SIG-M5 (cell line): ENCODE results near the gene ZBTB49.
"Not testable (repeated sequence)": the region's sequence is repeated elsewhere in the genome, so short reads cannot be mapped to it uniquely, and the experiment has no call there.

ENCODE experiments used
- DNase-seq: peaks from one replicate; lab custom pipeline; 2025; lab: John Stamatoyannopoulos, UW

Gene ZBTB49

DNA sequence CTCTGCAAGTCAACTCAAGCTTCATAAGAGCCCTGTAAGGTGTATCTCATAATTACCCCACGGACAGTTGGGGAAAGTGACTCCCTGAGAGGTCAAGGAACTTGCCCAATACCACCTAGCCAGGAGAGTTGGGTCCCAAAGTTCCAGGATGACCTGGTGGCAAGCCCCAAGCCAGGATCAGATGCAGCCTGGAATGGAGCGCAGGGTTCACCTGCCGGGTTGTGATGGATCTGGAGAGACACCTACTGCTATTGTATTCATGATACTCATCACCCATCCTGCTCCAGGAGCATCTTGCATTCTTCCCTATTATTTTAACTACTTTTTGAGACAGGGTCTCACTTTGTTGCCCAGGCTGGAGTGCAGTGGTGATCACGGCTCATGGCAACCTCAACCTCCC lies 36.1 kb downstream of the ZBTB49 start:
- no peak for DNase-seq

DNA sequence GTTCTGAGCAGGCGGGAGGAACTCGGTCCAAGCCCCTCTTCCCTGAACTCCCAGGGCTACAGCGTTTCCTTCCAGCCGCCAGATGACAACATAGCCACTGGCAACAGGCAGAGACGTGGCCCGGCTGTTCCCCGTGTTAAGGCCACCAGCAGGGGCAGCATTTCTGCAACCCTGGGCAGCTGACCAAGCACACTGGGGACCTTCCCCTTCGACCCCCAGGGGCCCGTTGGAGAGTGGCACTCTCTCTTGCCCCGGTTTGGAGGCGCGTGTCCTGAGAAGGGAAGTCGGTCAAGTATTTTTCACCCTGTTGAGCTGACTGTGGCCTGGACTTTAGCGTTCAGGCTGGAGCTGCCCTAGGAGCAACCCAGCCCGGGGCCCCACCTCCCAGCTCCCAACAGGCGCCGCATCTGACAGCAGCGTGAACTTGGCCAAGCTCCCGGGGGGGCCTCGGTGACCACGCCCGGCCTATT lies 37.6 kb downstream of the ZBTB49 start:
- no peak for DNase-seq

DNA sequence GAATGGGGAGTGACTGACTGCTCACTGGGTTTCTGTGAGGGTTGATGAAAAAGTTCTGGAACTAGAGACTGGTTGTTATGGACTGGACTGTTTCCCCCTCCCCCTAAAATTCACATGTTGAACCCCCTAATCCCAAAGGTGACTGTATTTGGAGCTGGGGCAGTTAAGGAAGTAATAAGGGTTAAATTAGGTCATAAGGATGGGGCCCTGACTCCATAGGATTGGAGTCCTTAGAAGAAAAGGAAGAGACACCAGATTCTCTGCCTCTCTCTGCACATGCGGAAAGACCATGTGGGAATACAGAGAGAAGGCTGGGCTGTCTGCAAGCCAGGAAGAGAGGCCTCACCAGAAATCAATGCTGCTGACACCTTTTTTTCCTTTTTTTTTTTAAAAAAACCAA lies 38.2 kb downstream of the ZBTB49 start:
- DNase-seq: no peak

DNA sequence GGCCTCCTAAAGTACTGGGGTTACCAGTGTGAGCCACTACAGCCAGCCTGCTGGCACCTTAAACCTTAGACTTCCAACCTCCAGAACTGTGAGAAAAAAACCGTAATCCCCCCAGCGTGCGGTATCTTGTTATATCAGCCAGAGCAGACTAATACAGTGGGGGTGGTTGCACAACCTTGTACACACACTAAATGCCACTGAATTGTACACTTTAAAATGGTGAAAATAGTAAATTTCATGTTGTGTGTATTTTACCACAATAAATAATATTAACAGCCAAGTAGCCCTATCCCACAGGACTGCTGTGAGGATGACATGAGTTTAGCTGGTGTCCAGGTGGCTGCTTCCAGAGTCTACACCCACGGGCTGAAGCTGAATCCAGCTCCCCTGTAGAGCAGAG lies 38.8 kb downstream of the ZBTB49 start:
- DNase-seq: no peak

DNA sequence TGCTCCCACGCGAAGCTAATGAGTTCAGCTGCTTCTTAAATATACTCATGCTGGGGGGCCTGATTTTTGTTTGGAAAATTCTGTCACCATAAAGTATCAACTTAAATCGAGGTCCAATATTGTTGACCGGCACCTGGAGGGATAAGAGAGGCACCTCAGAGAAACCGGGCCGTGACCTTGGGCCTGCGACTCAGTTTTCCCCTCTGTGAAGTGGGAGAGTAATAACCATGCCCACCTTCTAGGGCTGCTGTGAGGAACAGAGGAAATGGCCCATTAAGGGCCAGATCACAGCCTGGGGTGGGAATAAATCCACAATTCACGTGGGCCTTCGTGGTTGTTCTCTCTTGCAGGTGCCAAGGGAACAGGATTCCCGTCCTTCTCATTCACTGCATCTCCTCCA lies 39.4 kb downstream of the ZBTB49 start:
- DNase-seq: no peak

DNA sequence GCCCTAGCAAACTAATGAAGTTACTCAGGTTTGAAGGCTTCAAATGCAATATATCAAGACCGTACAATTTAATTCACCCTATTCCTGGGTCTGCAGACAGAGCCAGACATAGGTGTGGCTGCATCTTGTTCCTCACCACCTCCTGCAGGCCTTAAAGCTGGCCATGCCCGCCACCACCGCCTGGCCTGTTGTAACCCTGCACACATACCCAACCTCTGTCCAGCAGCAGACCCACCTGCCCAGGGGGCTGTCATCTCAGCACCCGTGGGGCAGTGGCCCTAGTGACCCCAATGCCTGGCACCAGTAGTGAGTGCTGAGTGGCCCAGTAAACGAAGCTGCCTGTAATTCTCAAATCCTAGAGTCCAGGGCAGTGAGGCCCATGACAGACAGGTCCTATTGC lies 40.7 kb downstream of the ZBTB49 start:
- DNase-seq: no peak

DNA sequence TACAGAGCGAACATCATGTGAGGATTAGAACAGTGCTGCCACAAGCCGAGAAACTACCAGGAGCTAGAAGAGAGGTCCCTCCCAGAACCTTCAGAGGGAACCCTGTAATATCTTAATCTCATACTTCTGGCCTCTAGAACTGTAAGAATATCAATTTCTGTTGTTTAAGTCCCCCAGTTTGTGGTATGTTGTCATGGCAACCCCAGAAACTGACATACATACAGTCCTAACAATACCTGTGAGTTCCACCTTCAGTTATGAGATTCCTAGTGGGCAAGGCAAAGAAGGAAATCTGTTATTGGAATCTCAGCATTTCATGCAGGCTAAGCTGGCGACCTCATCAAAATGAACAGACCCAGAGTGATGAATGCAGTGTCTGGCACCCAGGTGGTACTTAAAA lies 42.5 kb downstream of the ZBTB49 start:
- DNase-seq: no peak

DNA sequence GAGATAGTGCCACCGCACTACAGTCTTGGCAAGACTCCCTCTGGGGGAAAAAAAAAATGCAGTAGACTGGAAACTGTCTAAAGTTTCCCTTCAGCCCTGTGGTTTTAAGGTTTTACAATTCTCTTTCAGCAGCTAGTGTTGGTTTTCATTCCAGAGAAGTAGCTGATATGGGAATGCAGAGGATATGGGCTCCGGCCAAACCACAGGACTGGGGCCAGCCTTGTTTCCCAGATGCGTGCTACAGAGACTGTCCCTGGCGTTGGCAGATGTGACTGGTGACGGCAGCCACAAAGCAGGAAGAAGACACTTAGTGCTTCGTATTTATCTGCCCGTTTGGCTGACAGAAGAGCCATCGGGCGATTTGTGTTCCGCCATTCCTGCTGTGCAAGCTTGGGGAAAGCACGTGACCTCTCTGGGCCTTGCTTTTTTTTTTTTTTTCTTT lies 43.2 kb downstream of the ZBTB49 start:
- DNase-seq: no peak

DNA sequence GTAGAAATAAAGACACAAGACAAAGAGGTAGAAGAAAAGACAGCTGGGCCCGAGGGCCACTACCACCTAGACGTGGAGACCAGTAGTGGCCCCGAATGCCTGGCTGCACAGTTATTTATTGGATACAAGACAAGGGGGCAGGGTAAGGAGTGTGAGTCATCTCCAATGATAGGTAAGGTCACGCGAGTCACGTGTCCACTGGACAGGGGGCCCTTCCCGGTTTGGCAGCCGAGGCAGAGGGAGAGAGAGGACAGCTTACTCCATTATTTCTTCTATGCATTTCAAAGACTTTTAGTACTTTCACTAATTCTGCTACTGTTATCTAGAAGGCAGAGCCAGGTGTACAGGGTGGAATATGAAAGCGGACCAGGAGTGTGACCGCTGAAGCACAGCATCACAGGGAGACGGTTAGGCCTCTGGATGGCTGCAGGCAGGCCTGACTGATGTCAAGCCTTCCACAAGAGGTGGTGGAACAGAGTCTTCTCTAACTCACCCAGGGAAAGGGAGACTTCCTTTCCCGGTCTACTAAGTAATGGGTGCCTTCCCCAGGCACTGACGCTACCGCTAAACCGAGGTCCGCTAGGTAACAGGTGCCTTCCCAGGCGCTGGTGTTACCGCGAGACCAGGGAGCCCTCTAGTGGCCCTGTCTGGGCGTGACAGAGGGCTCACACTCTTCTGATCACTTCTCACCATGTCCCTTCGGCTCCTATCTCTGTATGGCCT lies 44.9 kb downstream of the ZBTB49 start:
- DNase-seq: no peak

DNA sequence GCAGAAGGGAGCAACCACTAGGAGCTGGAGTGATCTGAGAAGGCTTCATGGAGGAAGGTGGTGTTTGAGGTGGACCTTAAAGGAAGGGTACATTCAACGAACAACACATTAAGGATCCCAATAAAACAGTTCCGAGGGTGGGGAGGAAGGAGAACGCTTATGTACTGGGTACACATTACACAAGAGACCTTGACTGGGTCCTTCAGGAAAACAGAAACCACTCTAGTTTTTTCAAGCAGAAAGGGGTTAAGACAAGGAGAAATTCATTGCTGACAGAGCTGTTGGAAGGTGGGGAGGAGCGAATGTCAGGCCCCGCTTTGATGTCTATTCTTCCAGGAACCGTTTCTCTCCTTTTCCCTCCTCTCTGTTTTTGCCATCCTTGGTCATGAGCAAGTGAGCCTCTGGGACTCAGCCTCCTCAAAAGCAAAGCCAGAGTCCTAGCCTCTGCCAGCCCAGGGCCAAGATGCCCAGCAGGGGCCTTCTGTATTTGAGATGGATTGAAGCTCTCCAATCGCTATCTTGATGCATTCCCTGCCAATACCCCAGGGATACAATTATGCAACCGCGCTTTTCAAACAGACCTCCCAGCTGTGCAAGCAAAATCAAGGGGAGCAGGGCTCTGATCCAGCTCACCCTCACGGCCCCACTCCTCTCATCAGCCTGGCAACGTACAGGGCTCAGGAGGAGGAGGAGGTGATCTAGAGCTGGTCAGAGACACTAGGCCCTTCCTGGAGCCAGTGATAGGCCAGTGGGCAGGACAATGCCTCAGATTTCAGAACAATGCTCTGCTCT lies 48.4 kb downstream of the ZBTB49 start:
- DNase-seq: no peak

DNA sequence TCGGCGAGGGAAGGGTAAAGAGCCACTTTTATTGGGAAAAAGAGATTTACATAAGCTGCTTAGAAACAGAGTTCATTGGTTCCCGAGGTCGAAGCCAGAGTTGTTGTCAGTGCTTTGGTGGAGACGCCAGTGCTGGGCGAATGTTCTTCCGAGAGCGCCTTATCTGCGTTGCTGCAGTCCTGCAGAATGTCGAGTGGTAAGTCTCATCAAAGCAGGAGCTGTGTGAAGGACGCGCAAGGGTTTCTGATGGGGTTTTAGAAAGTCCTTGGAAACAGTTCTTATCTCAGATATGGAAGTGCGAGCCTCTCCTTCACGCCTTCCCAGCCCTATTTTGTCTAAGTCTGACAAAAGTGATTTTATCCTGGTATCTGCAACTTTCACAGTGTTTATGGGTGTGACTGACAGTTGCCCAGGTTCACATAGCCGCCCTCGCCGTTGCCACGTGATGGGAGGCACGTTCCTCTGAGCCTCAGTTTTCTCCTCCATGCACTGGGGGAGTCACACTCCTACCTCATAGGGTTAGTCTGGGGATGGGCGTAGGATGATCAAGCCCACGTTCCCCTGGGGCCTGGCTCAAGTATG lies 49.5 kb downstream of the ZBTB49 start:
- no peak for DNase-seq

DNA sequence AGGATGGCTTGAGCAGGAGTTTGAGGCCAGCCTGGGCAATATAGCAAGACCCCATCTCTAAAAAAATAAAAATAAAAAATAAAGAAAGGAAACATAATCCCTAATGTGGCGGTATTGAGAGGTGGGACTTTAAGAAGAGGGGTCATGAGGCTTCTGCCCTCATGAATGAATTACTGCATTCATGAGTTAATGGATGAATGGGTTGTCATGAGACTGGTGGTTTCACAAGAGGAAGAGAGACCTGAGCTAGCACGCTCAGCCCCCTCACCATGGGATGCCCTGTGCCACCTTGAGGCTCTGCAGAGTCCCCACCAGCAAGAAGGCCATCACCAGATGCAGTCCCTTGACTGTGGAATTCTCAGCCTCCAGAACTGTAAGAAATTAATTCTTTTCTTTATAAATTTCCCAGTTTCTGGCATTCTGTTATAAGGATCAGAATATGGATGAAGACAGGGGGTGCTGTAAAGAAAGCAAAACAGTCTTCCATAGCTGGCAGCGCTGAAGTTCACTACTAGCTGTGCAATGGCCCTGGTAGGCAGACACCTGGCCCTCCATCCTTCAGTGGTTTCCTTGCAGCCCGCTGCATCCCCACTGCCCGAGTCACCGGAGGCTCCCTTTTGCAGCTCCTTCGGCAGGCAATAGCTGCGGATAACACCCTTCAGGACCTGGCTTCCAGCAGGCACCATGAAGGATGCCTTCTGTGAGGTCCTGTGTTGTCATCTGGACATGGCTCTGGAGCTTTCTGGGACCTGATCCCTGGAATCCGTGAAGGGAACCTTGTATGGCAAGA lies 52.0 kb downstream of the ZBTB49 start:
- no peak for DNase-seq

DNA sequence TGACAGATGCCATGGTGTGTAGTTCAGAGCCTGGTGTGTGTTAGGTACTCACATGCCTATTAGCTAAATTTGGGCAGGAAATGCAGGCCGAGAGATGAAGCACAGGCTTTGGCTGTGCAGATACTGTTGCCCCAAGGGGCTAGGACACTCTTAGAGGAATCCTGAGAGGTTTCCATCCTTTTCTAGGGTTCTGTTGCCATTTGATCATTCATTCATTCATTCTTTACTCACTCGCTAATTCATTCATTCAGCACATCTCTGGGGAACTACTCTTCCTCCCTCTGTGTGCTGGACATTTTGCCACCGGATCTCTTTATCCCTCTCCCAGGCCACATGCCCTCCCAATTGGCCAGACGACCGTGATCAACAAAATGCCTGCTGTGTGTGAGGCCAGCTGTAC lies 53.0 kb downstream of the ZBTB49 start:
- DNase-seq: no peak

DNA sequence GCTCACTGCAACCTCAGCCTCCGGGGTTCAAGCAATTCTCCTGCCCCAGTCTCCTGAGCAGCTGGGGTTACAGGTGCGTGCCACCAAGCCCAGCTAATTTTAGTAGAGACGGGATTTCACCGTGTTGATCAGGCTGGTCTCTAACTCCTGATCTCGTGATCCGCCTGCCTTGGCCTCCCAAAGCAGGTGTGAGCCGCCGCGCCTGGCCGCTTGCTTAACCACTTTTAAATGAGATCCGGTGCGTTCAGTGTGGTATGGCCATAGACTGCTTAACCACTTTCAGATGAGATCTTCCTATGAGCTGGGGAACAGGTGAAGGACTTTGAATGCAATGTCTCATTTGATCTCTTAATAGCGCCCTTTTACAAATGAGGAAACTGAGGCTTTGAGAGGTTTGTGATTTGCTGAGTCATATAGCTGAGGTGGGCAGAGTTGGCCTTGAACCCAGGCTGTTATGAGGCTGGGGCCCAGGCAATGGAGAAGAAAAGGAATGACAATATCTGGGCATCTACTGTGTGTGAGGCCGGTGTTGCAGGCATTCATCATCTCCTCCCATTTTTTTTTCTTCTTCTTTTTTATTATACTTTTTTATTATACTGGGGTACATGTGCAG lies 55.0 kb downstream of the ZBTB49 start:
- DNase-seq: no peak

DNA sequence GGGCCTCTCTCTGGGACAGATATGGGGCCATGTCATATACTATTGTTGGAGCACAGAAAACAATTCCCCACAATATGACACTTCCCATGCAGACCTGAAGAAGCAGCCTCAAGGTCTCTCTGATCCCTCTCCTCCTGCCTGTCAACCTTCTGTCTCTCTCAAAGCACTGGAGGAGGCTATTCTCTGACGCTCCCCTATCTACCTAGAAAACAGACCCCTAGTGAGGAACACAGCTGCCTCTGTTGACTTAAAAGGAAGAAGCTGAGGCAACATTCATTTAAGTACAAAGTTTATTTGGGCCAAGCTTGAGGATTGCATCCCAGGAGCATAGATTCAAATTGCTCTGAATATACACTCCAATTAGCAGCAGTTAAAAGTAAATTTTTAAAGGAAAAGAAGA lies 57.5 kb downstream of the ZBTB49 start:
- DNase-seq: no peak

DNA sequence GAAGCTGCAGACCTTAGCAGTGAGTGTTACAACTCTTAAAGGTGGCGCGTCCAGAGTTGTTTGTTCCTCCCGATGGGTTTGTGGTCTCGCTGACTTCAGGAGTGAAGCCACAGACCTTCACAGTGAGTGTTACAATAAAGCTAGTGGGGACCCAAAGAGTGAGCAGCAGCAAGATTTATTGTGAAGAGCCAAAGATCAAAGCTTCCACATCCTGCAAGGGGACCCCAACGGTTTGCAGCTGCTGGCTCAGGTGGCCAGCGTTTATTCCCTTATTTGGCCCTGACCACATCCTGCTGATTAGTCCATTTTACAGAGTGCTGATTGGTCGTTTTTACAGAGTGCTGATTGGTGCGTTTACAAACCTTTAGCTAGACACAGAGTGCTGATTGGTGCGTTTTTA lies 58.5 kb downstream of the ZBTB49 start:
- not testable (repeated sequence) for DNase-seq

DNA sequence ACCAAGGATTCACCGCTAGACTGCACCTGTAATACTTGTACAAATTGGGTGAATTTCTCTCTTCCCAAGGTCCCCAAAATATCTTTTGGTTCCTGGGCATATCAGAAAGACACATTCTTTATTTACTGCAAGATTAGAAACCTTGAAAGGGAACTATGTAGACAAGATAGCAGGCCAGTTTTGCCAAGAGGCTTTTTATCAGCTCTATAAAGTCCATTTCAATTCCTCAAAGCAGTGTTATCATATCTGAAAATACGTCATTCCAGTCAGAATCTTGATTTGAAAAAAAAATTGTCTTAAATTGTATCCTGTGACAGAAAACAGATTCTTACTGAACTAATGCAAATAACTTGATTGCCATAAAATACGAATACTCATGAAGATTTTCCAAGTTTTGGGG lies 59.8 kb downstream of the ZBTB49 start:
- no peak for DNase-seq

DNA sequence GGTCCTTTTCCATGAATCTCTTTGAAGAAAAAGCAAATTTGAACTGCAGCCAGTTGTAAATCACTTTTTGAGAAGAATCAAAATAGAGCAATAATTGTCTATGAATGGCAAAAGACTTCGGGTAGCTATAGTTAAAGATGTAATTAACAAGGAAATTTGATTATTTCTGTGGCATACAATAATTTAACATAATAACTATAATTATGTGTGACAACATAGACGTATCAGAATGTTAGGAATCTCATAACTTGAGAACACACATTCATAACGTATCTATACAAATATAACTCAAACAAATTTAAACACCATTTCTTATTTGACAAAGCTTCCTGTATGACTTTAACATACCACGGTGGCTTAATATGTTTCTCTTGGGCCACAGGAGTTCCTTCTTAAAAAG lies 60.9 kb downstream of the ZBTB49 start:
- DNase-seq: no peak

DNA sequence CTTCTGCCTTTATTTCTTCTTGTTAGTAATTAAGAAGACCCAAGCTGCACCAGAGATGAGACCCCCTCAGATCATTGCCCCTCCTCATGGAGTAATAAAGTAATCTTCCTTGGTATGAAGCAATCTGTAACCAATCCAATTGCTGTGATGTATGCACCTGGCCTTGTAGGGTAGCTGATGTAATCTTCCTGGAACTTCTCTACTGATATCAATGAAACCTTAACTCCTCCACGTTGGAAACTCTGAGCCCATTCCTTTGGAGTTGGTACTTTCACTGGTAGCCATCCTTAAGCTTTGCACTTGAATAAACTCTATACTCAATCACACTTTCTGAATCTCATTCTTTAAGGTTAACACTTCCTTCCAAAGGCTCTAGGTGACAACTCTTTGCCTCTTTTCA lies 65.3 kb downstream of the ZBTB49 start:
- DNase-seq: no peak

DNA sequence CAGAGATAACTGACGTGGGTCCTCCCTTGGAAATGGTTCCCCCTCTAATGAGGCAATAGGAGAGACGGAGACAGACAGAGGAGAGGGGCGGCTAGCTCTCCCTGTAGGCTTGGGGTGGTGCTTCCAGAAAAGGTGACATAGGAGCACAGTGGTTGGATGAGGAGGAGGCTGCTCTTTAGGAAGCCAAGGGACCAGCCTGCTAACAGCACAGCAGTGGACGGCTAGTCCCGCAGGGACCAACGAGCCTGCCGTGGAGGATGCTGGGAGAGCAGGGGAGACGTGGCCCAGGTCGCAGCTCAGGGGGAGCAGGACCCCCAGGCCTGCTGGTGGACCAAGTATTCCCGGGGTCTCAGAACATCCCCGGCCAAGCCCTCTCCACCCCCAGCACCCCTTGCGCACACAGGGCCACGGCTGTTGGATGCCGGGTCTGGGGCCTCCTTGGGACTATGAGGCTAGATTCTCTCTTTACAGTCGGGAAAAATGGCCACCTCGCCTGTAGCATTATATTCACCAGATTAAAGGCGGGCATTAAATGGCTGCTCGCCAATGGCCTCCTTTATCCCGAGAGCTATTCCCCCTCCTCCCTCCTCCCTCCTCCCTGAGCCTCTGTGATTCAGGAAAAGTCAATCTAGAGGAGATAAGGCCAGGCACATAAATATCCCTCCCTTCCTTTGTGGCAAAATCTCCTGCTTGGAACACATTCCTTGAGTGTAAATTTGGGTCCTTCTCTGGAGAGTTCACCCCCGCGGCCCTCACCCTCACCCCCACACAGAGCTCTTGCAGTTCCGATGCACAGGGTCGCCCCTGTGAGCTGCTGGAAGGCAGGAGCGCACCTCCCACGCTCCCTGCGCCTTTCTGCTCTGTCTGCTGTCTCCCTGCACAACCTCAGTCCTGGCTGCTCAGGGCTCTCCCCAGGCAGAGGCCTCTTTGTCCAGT lies 66.3 kb downstream of the ZBTB49 start:
- no peak for DNase-seq
